Esophagus mucosa (tissue), 1 donor: ENCODE data around the gene ZNF322. TPM values are rescaled to one million over a fixed set of nuclear protein-coding genes. Genes with fewer than 3 reads are reported as not detected.

Experiments used
- ATAC-seq: fragments of 200-7000 bp; cut with Tn5 transposase; one replicate; pipeline ENCODE4 v1.9.1; 2020
- total RNA-seq: library from RNA; stranded (reverse); gene quantifications from one replicate; pipeline ENCODE4 v1.2.4, GENCODE V29; 2023
- donor health status: DM: yes; HTN: yes; CAD: no.

Gene ZNF322
- total RNA-seq, 1 donor from 2014 or later = 6.4 TPM

DNA sequence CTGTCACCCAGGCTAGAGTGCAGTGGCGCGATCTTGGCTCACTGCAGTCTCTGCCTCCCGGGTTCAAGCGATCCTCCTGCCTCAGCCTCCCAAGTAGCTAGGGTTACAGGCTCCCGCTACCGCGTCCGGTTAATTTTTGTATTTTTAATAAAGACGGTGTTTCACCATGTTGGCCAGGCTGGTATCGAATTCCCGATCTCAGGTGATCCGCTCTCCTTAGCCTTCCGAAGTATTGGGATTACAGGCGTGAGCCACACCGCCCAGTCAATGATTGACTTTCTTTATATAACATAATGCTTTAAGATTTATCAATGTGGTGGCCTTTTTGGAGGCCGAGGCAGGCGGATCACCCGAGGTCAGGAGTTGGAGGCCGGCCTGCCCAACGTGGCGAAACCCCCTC is 70.6 kb downstream of the ZNF322 start:
- ATAC-seq = no peak

Other genes with a start within 250 kb of the ZNF322 start
- gene BTN3A3, start 219.2 kb downstream of the ZNF322 start, total RNA-seq = 4.2 TPM
- gene BTN2A1, start 201.8 kb downstream of the ZNF322 start, total RNA-seq = 8.1 TPM
- not detected for gene BTN1A1, start 159.4 kb downstream of the ZNF322 start, total RNA-seq
- 29.9 TPM for gene HMGN4, start 121.4 kb downstream of the ZNF322 start, total RNA-seq
- 14.6 TPM for gene ABT1, start 62.8 kb downstream of the ZNF322 start, total RNA-seq